Suppressor macrophage (primary cell): ENCODE results near the gene FOXS1.
A peak's percentile ranks its signal among the peaks of the same experiment; 100 is the strongest.

Experiments
- DNase-seq, 4 experiments: peaks; one replicate each; pipeline ENCODE4 v3.0.0-alpha.2; 2020 to 2022
- total RNA-seq, 17 experiments: gene quantifications; one replicate each; lab custom pipeline; 2026; ENCODE audit warnings: mixed read lengths in 6 of 17, inconsistent platforms in 3 of 17; lab: John Stamatoyannopoulos, UW

Gene FOXS1
- total RNA-seq, result 0 to 0.88 (median 0) reads per million in 17 experiments

GRCh38 chr20:31845300-31845863, at the start of gene FOXS1:
Gene FOXS1 (minus strand): TSS chr20:31845604. CDS start chr20:31845542, 62 bp downstream.
- DNase-seq, result no peak

GRCh38 chr20:31890646-31891045, 45.2 kb upstream of the FOXS1 start:
- no peak for DNase-seq

GRCh38 chr20:31883829-31884228, 38.4 kb upstream of the FOXS1 start:
- DNase-seq, result no peak

- DNase-seq, result no peak
These were observed 36.5 kb upstream of the FOXS1 start for GRCh38 chr20:31881945-31882344.

- DNase-seq, result peak; percentile 97 to 99 (median 98)
These were observed 34.0 kb upstream of the FOXS1 start for GRCh38 chr20:31879143-31879987.

GRCh38 chr20:31877684-31878083, 32.3 kb upstream of the FOXS1 start:
- no peak for DNase-seq

- DNase-seq, result peak in 2 of 4 experiments; percentile 23 to 33
These were observed 30.3 kb upstream of the FOXS1 start for GRCh38 chr20:31875671-31876070.

- DNase-seq, result no peak
These were observed 27.0 kb upstream of the FOXS1 start for GRCh38 chr20:31872406-31872805.

- no peak for DNase-seq
These were observed 26.2 kb upstream of the FOXS1 start for GRCh38 chr20:31871618-31871954.

- peak in 1 of 4 experiments; percentile 17 for DNase-seq
These were observed 25.6 kb upstream of the FOXS1 start for GRCh38 chr20:31870726-31871617.

- peak in 3 of 4 experiments; percentile 42 to 68 (median 47) for DNase-seq
These were observed 24.7 kb upstream of the FOXS1 start, which contains the start of the genes DUSP15 and TTLL9 for GRCh38 chr20:31869942-31870725. Gene DUSP15 (minus strand): TSS chr20:31870527. CDS start chr20:31870337, 190 bp downstream. Gene TTLL9 (plus strand): TSS chr20:31870634. CDS start chr20:31871127, 493 bp downstream.

- no peak for DNase-seq
These were observed 24.2 kb upstream of the FOXS1 start for GRCh38 chr20:31869673-31869941.

GRCh38 chr20:31868853-31869672, 23.7 kb upstream of the FOXS1 start:
- DNase-seq, result peak in 1 of 4 experiments; percentile 16

- no peak for DNase-seq
These were observed 20.8 kb upstream of the FOXS1 start for GRCh38 chr20:31866221-31866620.

- DNase-seq, result no peak
These were observed 19.4 kb upstream of the FOXS1 start for GRCh38 chr20:31864521-31865400.

- no peak for DNase-seq
These were observed 18.1 kb upstream of the FOXS1 start for GRCh38 chr20:31863296-31864085.

- no peak for DNase-seq
These were observed 17.1 kb upstream of the FOXS1 start for GRCh38 chr20:31862506-31862905.

GRCh38 chr20:31862157-31862470, 16.7 kb upstream of the FOXS1 start:
- no peak for DNase-seq

GRCh38 chr20:31861385-31862156, 16.2 kb upstream of the FOXS1 start:
- DNase-seq, result peak; percentile 55 to 85 (median 72)
